ENCODE results near the gene CA10. TPM values are rescaled to one million over a fixed set of nuclear protein-coding genes. Genes with fewer than 3 reads are reported as not detected.
A peak's percentile ranks its signal among the peaks of the same experiment; 100 is the strongest.

CA10 gene
- total and polyA plus RNA-seq, 2 donors (not counting 1 experiment from before 2014, with no cell fraction given), result not detected

DNA sequence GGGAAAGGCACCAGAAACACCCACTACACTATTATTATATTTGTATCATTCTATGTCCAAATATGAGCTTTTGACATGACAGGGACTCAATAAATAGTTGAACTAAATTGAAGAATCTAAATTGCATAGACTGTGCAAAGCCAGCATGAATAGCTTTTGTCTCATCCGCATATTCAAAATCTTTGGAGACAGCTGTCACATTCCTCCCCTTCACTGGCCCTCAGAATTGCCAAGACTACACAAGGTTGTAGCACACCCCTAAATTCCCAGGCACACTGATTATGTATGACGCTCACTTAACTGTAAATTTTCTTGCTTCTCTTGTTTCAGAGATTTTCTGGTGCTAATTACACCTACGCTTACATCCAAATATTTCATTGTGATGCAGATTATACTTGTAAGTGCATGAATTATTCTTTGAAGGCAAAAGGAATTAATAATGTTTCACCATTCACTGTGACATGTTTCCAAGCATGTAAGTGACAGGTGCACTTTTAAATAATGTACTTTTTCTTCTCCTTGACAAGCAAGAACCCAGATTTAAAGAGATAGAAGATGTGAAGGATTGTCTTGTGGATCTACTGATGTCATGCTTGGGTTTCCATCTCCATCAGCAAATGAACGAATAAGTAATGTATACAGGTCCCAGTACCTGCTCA is 47.5 kb downstream of the CA10 start:
- intact Hi-C loops (cut with micrococcal nuclease), result no loop called here
- no peaks in the 10 kb centered on the region for H3K27me3 Mint-ChIP-seq
- H3K79me2 ChIP-seq (ENCODE audit: control insufficient read depth, insufficient read depth, low read length), result no peaks in the 10 kb centered on the region
- H3K27me3 ChIP-seq (replicated peaks in 1 of 4; ENCODE audit: control extremely low read depth in 1 of 4, control insufficient read depth in 3 of 4, insufficient read depth in 4 of 4, low read length in 3 of 4), result no peaks in the 10 kb centered on the region
- H3K4me3 Mint-ChIP-seq, result no peak overlapping the region
- ATAC-seq (ENCODE audit: low read depth), result no peak
- no peak overlapping the region for H2AFZ ChIP-seq (ENCODE audit: insufficient read depth, low read depth, low read length, poor library complexity, severe bottlenecking)
- peaks cover 0 to 4% (median 0%) of the 10 kb centered on the region in 3 donors for H3K9me3 ChIP-seq (ENCODE audit: control extremely low read depth in 1 of 3, control insufficient read depth in 2 of 3, insufficient read depth in 1 of 3, low read length in 2 of 3)
- peaks cover 4% of the 10 kb centered on the region for H3K9me3 Mint-ChIP-seq (ENCODE audit: insufficient read depth)
- no peaks in the 10 kb centered on the region for H3K4me1 ChIP-seq (ENCODE audit: control insufficient read depth in 2 of 2, insufficient read depth in 2 of 2, low read length in 2 of 2)
- no peak for DNase-seq
- WGBS (ENCODE audit: insufficient coverage), result 88% methylated on average over 1 of the region's 4 CpGs
- POLR2A ChIA-PET, result no interaction called here
- H3K27ac ChIP-seq (ENCODE audit: low read length in 2 of 2), result no peak overlapping the region
- CTCF ChIA-PET, result no interaction called here
- no peaks in the 10 kb centered on the region for H4K20me1 ChIP-seq (ENCODE audit: control insufficient read depth, insufficient read depth, low read length, poor library complexity, severe bottlenecking)
- H3K4me1 Mint-ChIP-seq, result no peaks in the 10 kb centered on the region
- no peaks in the 10 kb centered on the region for H3K36me3 ChIP-seq (replicated peaks in 1 of 2; ENCODE audit: control extremely low read depth in 1 of 2, control insufficient read depth in 1 of 2, extremely low read depth in 1 of 2, insufficient read depth in 2 of 2, low read length in 1 of 2)
- no peak overlapping the region for H3K27ac Mint-ChIP-seq
- no peak overlapping the region for H3K4me3 ChIP-seq (ENCODE audit: control extremely low read depth in 1 of 5, extremely low read depth in 1 of 5, insufficient read depth in 1 of 5, low read depth in 2 of 5, low read length in 4 of 5)
- H3K4me2 ChIP-seq (replicated peaks; ENCODE audit: low read depth, low read length, poor library complexity, severe bottlenecking), result no peak overlapping the region
- no peak overlapping the region for H3K9ac ChIP-seq (ENCODE audit: low read length)
- TF ChIP-seq, protein P1, sequence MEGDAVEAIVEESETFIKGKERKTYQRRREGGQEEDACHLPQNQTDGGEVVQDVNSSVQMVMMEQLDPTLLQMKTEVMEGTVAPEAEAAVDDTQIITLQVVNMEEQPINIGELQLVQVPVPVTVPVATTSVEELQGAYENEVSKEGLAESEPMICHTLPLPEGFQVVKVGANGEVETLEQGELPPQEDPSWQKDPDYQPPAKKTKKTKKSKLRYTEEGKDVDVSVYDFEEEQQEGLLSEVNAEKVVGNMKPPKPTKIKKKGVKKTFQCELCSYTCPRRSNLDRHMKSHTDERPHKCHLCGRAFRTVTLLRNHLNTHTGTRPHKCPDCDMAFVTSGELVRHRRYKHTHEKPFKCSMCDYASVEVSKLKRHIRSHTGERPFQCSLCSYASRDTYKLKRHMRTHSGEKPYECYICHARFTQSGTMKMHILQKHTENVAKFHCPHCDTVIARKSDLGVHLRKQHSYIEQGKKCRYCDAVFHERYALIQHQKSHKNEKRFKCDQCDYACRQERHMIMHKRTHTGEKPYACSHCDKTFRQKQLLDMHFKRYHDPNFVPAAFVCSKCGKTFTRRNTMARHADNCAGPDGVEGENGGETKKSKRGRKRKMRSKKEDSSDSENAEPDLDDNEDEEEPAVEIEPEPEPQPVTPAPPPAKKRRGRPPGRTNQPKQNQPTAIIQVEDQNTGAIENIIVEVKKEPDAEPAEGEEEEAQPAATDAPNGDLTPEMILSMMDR (IDR thresholded peaks at IDR 0.05), result no peak

DNA sequence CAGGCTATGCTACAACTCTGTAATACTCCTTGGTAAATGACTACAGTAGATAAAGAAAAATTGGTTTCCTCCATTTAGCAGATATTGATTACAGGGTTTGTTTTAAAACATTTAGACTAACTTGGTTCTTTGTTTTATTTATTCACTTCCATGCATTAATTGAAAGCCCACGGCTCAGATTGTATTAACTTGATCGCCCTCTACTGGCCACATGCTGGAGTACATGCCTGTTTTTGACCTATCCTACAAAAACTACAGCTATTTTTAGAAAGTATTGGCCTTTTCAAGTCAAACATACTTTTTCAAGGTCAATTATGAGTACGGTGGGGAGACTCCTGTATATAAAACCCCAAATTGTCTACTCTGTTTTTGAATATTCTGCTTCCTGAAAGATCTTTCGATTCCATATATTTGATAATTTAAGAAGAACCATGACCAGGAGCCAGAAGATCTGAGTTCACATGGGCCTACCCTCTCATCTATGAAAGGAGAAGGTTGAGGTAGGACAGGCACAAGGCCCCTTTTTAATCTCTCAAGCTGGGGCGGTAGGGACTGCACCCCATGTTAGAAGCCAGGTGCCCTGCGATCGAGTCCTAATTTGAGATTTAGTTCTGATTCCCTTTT is 51.8 kb downstream of the CA10 start:
- no CpG with 5 or more reads among the region's 7 CpGs for WGBS (ENCODE audit: insufficient coverage)
- Histone ChIP-seq H3K9me3 (ENCODE audit: control extremely low read depth in 1 of 3, control insufficient read depth in 2 of 3, insufficient read depth in 1 of 3, low read length in 2 of 3) (no peaks in the 10 kb centered on the region), H3K4me1 (ENCODE audit: control insufficient read depth in 2 of 2, insufficient read depth in 2 of 2, low read length in 2 of 2) (no peaks in the 10 kb centered on the region), H2AFZ (ENCODE audit: insufficient read depth, low read depth, low read length, poor library complexity, severe bottlenecking) (no peak overlapping the region), H3K9ac (ENCODE audit: low read length) (no peak overlapping the region), H3K4me2 (replicated peaks; ENCODE audit: low read depth, low read length, poor library complexity, severe bottlenecking) (no peak overlapping the region), H4K20me1 (ENCODE audit: control insufficient read depth, insufficient read depth, low read length, poor library complexity, severe bottlenecking) (no peaks in the 10 kb centered on the region), H3K36me3 (replicated peaks in 1 of 2; ENCODE audit: control extremely low read depth in 1 of 2, control insufficient read depth in 1 of 2, extremely low read depth in 1 of 2, insufficient read depth in 2 of 2, low read length in 1 of 2) (no peaks in the 10 kb centered on the region), H3K79me2 (ENCODE audit: control insufficient read depth, insufficient read depth, low read length) (no peaks in the 10 kb centered on the region), H3K27me3 (replicated peaks in 1 of 4; ENCODE audit: control extremely low read depth in 1 of 4, control insufficient read depth in 3 of 4, insufficient read depth in 4 of 4, low read length in 3 of 4) (no peaks in the 10 kb centered on the region), H3K27ac (ENCODE audit: low read length in 2 of 2) (no peak overlapping the region), H3K4me3 (ENCODE audit: control extremely low read depth in 1 of 5, extremely low read depth in 1 of 5, insufficient read depth in 1 of 5, low read depth in 2 of 5, low read length in 4 of 5) (no peak overlapping the region)
- Mint-ChIP-seq H3K4me3 (no peak overlapping the region), H3K9me3 (ENCODE audit: insufficient read depth) (no peaks in the 10 kb centered on the region), H3K4me1 (no peaks in the 10 kb centered on the region), H3K27me3 (no peaks in the 10 kb centered on the region), H3K27ac (no peak overlapping the region)
- TF ChIP-seq EZH2 (IDR thresholded peaks at IDR 0.05; ENCODE audit: borderline replicate concordance, insufficient read depth, low read depth, low read length, poor library complexity, severe bottlenecking), result no peak
- TF ChIP-seq, protein P1 (IDR thresholded peaks at IDR 0.05), result peak; percentile 71
- POLR2A ChIA-PET, result no interaction called here
- CTCF ChIA-PET, result interaction anchor here (0.6 to 1.3 kb wide), 2 partner anchors 497 to 808 kb away, joined by 3 read pairs; no protein-coding TSS in a partner anchor
- DNase-seq (no peak), ATAC-seq (ENCODE audit: low read depth) (no peak)
- intact Hi-C loops (cut with micrococcal nuclease), result no loop called here
